MM.1S (cell line): ENCODE measurements around the gene PDE4A.

Source experiments
- EZH2 ChIP-seq: fragments of 300-600 bp; sonication (generic); optimal IDR thresholded peaks from 2 replicates; pipeline ENCODE3; 2017; ENCODE audit warnings: low read depth, mild to moderate bottlenecking, antibody characterized with exemption, low read length, mixed read lengths
- EZH2phosphoT487 ChIP-seq: fragments of 300-600 bp; sonication (generic); IDR thresholded peaks from 2 replicates; pipeline ENCODE4 v1.6.1; 2018; ENCODE audit warnings: antibody characterized with exemption, low read length
- TF ChIP-seq, protein P1 (sequence below): fragments of 300-600 bp; sonication (generic); IDR thresholded peaks from 2 replicates; pipeline ENCODE4 v1.5.1; 2016; ENCODE audit warnings: antibody characterized with exemption, low read length, mixed read lengths

GRCh38 chr19:10379880-10380312 lies 40.4 kb upstream of the PDE4A start:
- TF ChIP-seq, protein P1, sequence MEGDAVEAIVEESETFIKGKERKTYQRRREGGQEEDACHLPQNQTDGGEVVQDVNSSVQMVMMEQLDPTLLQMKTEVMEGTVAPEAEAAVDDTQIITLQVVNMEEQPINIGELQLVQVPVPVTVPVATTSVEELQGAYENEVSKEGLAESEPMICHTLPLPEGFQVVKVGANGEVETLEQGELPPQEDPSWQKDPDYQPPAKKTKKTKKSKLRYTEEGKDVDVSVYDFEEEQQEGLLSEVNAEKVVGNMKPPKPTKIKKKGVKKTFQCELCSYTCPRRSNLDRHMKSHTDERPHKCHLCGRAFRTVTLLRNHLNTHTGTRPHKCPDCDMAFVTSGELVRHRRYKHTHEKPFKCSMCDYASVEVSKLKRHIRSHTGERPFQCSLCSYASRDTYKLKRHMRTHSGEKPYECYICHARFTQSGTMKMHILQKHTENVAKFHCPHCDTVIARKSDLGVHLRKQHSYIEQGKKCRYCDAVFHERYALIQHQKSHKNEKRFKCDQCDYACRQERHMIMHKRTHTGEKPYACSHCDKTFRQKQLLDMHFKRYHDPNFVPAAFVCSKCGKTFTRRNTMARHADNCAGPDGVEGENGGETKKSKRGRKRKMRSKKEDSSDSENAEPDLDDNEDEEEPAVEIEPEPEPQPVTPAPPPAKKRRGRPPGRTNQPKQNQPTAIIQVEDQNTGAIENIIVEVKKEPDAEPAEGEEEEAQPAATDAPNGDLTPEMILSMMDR: no peak
- no peak for TF ChIP-seq EZH2
- no peak for TF ChIP-seq EZH2phosphoT487
